Lung (tissue), 12 donors: ENCODE data around the gene EXOC4. TPM values are rescaled to one million over a fixed set of nuclear protein-coding genes. Genes with fewer than 3 reads are reported as not detected.

ENCODE experiments used
- ATAC-seq: fragments of 200-7000 bp; cut with Tn5 transposase; one replicate; pipeline ENCODE4 v1.9.1; 2020; ENCODE audit warnings: moderate number of reproducible peaks; ENCODE audit not compliant: insufficient read depth, low FRiP score
- DNase-seq, 3 donors: peaks; one replicate each; pipeline ENCODE4 v3.0.0-alpha.2; 2013 to 2017
- H3K27ac ChIP-seq, 2 donors: one replicate each; pipeline ENCODE4 v1.5.1; 2013; ENCODE audit warnings: mild to moderate bottlenecking in 2 of 2, moderate library complexity in 2 of 2, control low read depth in 1 of 2, inconsistent platforms in 1 of 2, low read depth in 1 of 2, low read length in 1 of 2
- H3K27me3 ChIP-seq, 3 donors: one replicate each; pipeline ENCODE4 v1.5.1; 2013; ENCODE audit warnings: low read length in 2 of 3; ENCODE audit not compliant: control insufficient read depth in 3 of 3, insufficient read depth in 3 of 3
- H3K36me3 ChIP-seq, 4 donors: one replicate each; pipeline ENCODE4 v1.5.1; 2013; ENCODE audit warnings: low read length in 4 of 4, mild to moderate bottlenecking in 1 of 4, moderate library complexity in 1 of 4; ENCODE audit not compliant: control insufficient read depth in 4 of 4, insufficient read depth in 4 of 4
- H3K4me1 ChIP-seq, 5 donors: one replicate each; pipeline ENCODE4 v1.5.1; 2013; ENCODE audit warnings: low read length in 5 of 5, mild to moderate bottlenecking in 2 of 5, moderate library complexity in 1 of 5; ENCODE audit not compliant: control insufficient read depth in 5 of 5, insufficient read depth in 5 of 5
- H3K4me3 ChIP-seq: one replicate; pipeline ENCODE4 v1.5.1; 2013; ENCODE audit warnings: mild to moderate bottlenecking, control low read depth, moderate library complexity
- H3K9ac ChIP-seq, 2 donors: one replicate each; pipeline ENCODE4 v1.5.1; 2013; ENCODE audit warnings: low read length in 2 of 2, control low read depth in 1 of 2; ENCODE audit not compliant: insufficient read depth in 1 of 2
- H3K9me3 ChIP-seq, 4 donors: one replicate each; pipeline ENCODE4 v1.5.1; 2013; ENCODE audit warnings: low read length in 3 of 4, mild to moderate bottlenecking in 1 of 4, moderate library complexity in 1 of 4; ENCODE audit not compliant: control insufficient read depth in 4 of 4, insufficient read depth in 3 of 4
- WGBS, 2 donors: extraction: QIAGEN DNeasy Blood & Tissue Kit; methylation state at CpG; one replicate each; pipeline ENCODE4 v1.1.7; 2013; 5-methylcytosine and 5-hydroxymethylcytosine counted together
- polyA plus RNA-seq, 2 donors: library from polyadenylated mRNA; stranded (reverse); fragments of 200-250 nt; gene quantifications; one replicate each; pipeline ENCODE4 v1.2.1, GENCODE V29; 2013
- total RNA-seq, 2 donors: library from RNA; depleted of rRNA in 1 of 2; stranded (reverse); fragments of >200 nt in 1 of 2; gene quantifications; one replicate each; pipeline ENCODE4 v1.2.1, GENCODE V29; 2014 to 2021
- TF ChIP-seq, protein P1 (sequence below): IDR thresholded peaks from 2 replicates; pipeline ENCODE4 v1.5.1; 2012; ENCODE audit warnings: mild to moderate bottlenecking; ENCODE audit errors: control extremely low read depth, extremely low read depth
- donor health status: control.
- donor health status: control.
- donor health status: Bipolar disorder and iron deficiency.
- donor health status: healthy.
- donor health status: DM: yes; HTN: yes; CAD: no.

The EXOC4 gene
- total and polyA plus RNA-seq, 4 donors, result 10.3 to 232 (median 47.4) TPM

DNA sequence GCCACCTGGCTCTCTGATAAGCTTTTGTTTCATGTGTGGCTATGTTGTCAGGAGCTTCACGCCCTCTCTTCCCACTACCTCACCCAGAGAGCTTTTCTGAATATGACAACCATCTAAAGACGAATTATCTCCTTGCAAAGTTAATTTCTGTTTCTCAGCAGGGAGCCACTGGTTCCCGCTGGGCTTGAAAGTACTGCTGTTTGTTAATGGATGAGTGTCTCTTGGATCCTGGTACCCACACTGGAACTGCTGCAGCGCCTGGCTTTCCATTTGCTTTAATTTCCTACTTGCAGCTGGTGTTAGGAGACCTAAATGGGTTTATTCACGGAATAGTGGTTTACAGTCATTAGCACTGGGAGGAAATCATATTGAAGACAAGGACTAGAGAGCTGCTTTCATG, 606.4 kb downstream of the EXOC4 start:
- TF ChIP-seq, protein P1, sequence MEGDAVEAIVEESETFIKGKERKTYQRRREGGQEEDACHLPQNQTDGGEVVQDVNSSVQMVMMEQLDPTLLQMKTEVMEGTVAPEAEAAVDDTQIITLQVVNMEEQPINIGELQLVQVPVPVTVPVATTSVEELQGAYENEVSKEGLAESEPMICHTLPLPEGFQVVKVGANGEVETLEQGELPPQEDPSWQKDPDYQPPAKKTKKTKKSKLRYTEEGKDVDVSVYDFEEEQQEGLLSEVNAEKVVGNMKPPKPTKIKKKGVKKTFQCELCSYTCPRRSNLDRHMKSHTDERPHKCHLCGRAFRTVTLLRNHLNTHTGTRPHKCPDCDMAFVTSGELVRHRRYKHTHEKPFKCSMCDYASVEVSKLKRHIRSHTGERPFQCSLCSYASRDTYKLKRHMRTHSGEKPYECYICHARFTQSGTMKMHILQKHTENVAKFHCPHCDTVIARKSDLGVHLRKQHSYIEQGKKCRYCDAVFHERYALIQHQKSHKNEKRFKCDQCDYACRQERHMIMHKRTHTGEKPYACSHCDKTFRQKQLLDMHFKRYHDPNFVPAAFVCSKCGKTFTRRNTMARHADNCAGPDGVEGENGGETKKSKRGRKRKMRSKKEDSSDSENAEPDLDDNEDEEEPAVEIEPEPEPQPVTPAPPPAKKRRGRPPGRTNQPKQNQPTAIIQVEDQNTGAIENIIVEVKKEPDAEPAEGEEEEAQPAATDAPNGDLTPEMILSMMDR, result no peak
- ATAC-seq (no peak), DNase-seq (no peak)
- Histone ChIP-seq H3K36me3 (no peaks in the 10 kb centered on the region), H3K9ac (peak overlapping the region in 1 of 2 donors; percentile 2), H3K9me3 (no peaks in the 10 kb centered on the region), H3K4me1 (peaks cover 0 to 28% (median 3%) of the 10 kb centered on the region in 5 donors), H3K4me3 (no peak overlapping the region), H3K27ac (no peak overlapping the region), H3K27me3 (no peaks in the 10 kb centered on the region)
- WGBS, 2 donors, result 98% methylated on average over 5 of the region's 5 CpGs

DNA sequence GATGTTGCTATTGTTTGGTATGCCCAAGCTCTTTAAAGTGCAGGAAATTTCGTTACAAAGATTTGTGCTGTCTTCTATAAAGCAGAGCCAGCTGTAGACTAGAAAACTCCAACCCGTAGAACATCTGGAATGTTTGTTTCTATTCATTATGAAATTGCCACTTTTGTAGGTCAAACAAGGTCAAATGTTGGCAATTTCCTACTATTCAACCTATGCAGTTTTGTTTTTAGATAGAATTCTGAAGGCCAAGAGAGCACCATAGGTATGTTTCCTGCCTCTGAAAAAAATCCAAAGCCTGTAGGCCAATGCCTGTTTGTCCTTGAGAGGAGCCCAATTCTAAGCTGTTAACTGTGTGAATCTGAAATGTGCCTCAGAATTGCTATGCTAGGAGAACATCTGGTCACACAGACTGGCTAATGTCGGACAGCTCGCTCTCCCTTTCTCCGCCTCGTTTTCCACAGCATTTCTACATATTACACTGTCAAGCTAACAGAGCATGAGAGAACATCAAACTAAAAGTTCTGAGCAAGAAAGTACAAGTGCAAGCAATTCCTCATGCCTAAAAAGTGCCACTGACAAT, 607.1 kb downstream of the EXOC4 start:
- Histone ChIP-seq H3K4me3 (no peak overlapping the region), H3K4me1 (peaks cover 0 to 23% (median 3%) of the 10 kb centered on the region in 5 donors), H3K27me3 (no peaks in the 10 kb centered on the region), H3K27ac (no peak overlapping the region), H3K9me3 (no peaks in the 10 kb centered on the region), H3K36me3 (no peaks in the 10 kb centered on the region), H3K9ac (no peak overlapping the region)
- TF ChIP-seq, protein P1, result no peak
- ATAC-seq (no peak), DNase-seq (peak in 2 of 3 donors; percentile 48 to 51)
- 83 to 85% methylated on average over 6 of the region's 6 CpGs for WGBS, 2 donors

DNA sequence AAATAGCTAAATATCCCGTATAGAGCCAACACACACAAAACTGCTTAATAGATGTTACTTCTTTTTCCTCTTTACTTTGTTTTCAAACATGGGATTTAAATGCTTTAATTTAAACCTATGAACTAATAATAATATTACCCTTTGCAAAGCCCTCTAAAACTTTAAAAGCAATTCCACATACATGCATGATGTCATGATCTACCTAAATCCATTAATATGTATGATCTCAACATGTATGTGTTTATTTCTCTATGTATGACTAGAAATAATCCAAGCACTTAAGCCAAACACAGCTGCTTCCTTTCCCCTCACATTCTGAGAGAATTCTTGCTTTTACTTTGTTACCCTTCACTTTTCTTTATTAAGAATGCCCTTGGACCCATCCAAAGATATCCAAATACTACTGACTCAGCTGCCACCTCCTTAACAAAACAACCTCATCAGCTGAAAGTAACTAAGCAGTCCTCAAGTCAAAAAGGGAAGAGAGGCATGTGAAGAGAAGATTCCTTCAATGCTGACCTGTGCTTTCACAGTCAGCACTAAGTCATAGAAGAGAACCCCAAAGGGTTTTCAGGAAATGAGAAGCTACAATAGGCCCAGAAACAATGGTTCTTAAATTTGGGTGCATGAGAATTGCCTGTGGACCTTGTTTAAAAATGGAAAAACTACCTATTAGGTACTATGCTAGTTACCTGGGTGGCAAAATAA, 607.9 kb downstream of the EXOC4 start:
- Histone ChIP-seq H3K4me3 (no peak overlapping the region), H3K27me3 (no peaks in the 10 kb centered on the region), H3K36me3 (no peaks in the 10 kb centered on the region), H3K9me3 (no peaks in the 10 kb centered on the region), H3K9ac (no peak overlapping the region), H3K27ac (no peak overlapping the region), H3K4me1 (peaks cover 0 to 23% (median 3%) of the 10 kb centered on the region in 5 donors)
- peak in 2 of 3 donors; percentile 45 to 51 for DNase-seq
- TF ChIP-seq, protein P1, result no peak
- ATAC-seq, result no peak
- WGBS, 2 donors, result 85 to 94% methylated on average over 1 of the region's 1 CpG
